ENCODE results near the gene RERE. TPM values are rescaled to one million over a fixed set of nuclear protein-coding genes. Genes with fewer than 3 reads are reported as not detected.

RERE gene
- polyA plus RNA-seq, 3 donors = 118 to 137 (median 129) TPM

GRCh38 chr1:8497210-8497819, 320.1 kb downstream of the RERE start:
- no peak for DNase-seq (ENCODE audit: low read depth in 3 of 3, low spot score in 2 of 3)

DNA sequence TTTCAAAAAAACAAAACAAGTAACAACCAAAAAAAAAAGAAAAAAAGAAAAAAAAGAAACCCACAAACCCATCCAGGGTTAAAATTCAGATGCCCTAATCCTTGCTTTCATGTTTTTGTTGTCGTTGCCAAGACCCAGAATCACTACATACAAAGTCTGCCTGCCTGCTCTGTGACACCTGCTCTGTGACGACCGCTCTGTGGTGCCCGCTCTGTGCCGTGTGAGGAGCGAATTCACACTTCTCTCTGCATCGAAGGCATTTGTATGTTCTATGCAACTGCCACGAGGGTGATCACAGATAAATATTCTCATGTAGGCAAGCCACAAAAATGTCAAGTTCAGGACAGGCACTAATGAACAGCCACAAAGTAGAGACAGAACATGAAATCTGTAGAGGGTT, 321.0 kb downstream of the RERE start:
- no peak for DNase-seq (ENCODE audit: low read depth in 3 of 3, low spot score in 2 of 3)

GRCh38 chr1:8495928-8496401, 321.5 kb downstream of the RERE start:
- DNase-seq (ENCODE audit: low read depth in 3 of 3, low spot score in 2 of 3) = no peak

DNA sequence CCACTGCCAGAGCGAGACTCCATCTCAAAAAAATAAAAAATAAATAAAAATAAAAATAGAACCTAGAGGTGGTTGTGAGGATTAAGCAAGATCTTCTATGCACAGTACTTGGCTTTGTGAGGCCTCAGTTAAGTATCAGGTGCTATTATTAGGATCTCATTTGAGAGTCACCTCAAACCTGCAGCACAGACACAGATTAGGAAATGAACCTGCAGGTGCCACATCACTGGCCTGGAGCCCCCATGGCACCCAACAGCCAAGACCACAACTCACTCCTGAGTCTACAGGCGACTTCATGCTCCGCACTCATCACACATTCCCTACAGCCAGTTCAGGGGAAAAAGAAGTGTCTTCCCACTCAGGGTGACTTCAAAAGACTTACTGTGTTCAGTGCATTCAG, 322.8 kb downstream of the RERE start:
- no peak for DNase-seq (ENCODE audit: low read depth in 3 of 3, low spot score in 2 of 3)

- DNase-seq (ENCODE audit: low read depth in 3 of 3, low spot score in 2 of 3) = no peak
Measured at GRCh38 chr1:8493916-8494540, 323.4 kb downstream of the RERE start.

- no peak for DNase-seq (ENCODE audit: low read depth in 3 of 3, low spot score in 2 of 3)
Measured at GRCh38 chr1:8487249-8487648, 330.2 kb downstream of the RERE start.

DNA sequence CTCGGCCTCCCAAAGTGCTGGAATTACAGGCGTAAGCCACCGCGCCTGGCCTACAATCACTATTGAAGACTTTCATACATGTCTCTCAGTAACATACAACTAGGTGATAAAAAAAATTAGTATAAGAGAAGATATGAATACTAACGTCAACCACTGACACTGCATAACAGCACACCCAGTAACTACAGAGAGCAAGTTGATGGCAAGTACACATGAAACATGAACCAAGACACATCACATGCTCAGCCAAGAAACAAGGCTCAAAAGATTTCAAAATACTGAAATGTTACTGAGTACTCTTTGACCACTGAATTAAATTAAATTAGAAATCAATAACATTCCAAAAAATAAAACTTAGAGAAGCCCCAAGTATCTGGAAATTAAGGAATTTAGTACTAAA, 331.4 kb downstream of the RERE start:
- no peak for DNase-seq (ENCODE audit: low read depth in 3 of 3, low spot score in 2 of 3)

GRCh38 chr1:8483586-8483985, 333.9 kb downstream of the RERE start:
- no peak for DNase-seq (ENCODE audit: low read depth in 3 of 3, low spot score in 2 of 3)

DNA sequence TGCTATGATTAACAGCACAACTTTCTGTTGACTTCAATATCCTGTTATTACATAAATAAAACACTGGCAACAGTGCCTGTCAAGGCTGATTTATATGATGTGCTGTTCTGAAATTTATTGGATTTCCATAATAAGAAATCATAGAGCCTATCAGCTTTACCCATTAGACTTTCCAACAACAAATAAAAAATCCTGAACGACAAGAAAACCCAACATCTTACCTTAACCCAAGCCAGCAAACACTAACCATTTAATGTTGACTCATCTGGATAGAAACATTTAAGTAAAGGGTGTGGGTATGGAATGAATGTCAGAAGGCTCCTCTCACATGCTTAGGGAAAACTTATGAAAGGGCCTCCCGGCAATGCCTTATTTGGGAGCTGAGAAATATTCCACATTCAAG, 334.5 kb downstream of the RERE start:
- DNase-seq (ENCODE audit: low read depth in 3 of 3, low spot score in 2 of 3) = no peak

DNA sequence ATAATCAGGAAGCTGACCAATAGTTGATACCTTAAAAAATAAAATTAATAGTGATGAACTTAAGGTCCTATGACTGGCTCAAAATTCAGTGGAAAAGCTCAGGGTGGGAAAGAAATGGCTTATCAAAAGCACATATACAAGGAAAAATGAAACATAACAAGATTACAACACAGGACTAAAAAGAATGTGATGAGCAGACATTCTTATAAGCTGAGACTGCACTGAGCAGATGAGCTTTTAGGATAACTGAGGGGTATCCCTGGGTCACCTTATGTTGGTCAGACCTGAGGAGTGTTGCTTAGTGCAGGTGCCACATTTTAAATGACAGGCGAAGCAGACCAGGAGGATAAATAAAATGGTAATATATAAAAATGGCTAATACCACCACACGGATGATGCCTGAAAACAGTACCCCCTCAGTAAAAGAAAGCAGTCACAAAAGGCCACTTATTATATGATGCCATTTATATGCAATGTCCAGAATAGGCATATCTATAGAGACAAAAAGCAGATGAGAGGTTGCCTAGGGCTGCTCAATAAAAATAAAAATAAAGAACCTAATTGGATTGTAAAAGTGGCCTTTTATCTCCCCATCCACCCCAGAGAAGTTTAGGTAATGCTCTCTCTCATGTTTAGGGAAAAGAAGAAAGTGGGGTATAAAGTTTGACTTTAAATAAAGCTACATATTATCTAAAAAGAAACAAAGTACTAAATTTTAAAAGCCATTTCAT, 335.6 kb downstream of the RERE start:
- DNase-seq (ENCODE audit: low read depth in 3 of 3, low spot score in 2 of 3) = no peak

DNA sequence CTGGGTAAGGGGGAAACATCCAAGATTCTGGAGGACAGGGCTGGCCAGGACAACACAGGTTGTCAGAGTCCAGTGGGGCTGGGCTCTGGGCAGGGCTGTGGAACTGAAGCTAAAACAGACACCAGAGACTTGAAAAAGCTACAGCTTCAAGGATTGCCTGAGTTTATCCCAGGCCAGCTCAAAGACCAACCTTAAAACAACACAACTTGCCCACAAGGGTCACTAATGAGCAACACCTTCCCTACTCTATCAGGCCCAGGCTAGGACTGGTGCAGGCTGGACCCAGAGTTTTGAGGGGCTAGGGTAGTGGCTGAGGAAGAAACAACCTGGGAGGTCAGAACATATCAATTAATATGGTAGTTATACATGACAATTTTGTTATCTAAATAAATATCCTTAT, 338.9 kb downstream of the RERE start:
- DNase-seq (ENCODE audit: low read depth in 3 of 3, low spot score in 2 of 3) = no peak

DNA sequence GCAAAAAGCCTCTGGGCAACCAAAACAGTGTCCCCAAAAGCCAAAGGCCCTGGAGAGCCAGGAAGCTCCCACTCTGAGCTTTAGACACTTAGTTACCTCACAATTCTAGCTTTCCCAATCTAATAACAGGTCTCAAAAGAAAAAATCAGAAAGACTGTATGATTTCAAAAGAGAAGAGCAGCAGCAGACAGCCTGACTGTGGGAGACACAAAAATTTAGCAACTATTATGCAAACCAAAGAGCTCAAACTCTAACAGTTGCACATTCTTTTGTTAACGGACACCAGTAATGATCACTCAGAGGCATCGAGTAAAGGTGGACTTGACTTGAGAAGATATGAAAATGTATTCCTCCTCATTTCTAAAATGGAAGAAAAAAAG, 339.5 kb downstream of the RERE start:
- DNase-seq (ENCODE audit: low read depth in 3 of 3, low spot score in 2 of 3) = no peak

DNA sequence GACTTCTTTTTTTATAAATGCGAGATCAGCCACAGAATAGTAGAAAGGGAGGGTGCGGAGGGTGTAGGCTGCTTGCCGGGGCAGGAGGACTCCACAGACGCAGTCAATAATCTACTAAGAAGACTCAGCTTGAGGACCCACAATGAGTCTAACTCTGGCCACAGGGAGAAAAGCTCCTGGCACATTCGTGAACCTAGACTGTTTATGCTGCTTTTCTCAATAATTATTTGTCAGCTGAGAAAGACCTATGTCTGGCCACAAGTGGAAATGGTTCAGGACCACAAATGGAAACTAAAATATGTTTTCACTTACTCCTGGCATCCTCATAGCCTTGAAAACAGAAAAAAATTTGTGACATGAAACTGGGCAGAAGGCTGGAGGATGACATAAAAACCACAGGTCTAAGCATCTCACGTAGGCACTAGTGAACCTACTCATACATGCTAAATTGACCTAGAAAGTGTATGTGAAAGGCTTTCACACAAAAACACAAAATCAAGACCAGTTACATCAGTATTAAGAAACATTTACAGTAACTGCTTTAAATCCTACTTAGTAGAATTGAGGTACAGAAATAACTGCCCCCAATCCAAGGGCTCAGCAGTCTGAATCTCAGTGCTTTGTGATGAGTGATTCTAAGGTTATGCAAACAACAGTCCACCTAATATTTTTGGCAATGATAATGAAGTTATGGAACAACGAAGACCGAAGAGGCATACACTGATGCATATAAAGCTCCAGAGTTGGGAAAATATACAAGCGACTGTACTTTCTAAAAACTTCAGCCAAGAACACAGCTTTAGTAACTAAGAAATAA, 340.1 kb downstream of the RERE start:
- no peak for DNase-seq (ENCODE audit: low read depth in 3 of 3, low spot score in 2 of 3)

DNA sequence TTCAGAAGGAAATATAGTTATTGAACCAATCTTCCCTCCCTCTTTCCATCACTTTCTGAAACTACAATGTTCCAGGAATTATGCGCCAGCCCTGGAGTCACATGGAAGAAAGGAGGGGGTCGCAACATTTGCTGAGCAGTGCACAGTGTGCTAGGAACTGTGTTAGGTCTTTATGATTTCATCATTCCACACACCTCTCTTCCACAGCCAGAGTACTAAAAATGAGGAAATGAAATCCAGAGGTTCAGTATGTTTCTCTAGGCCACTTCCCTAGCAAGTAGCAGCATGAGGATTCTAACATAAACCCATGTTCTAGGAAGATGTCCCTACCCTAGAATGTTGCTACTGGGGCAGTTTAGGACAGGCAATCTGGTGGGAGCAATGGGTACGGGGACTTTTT, 341.4 kb downstream of the RERE start:
- no peak for DNase-seq (ENCODE audit: low read depth in 3 of 3, low spot score in 2 of 3)

- DNase-seq (ENCODE audit: low read depth in 3 of 3, low spot score in 2 of 3) = no peak
Measured at GRCh38 chr1:8474369-8474768, 343.1 kb downstream of the RERE start.

GRCh38 chr1:8473891-8474300, 343.5 kb downstream of the RERE start:
- no peak for DNase-seq (ENCODE audit: low read depth in 3 of 3, low spot score in 2 of 3)

- DNase-seq (ENCODE audit: low read depth in 3 of 3, low spot score in 2 of 3) = no peak
Measured at GRCh38 chr1:8473121-8473875, 344.1 kb downstream of the RERE start.

- no peak for DNase-seq (ENCODE audit: low read depth in 3 of 3, low spot score in 2 of 3)
Measured at GRCh38 chr1:8472668-8473067, 344.8 kb downstream of the RERE start.

DNA sequence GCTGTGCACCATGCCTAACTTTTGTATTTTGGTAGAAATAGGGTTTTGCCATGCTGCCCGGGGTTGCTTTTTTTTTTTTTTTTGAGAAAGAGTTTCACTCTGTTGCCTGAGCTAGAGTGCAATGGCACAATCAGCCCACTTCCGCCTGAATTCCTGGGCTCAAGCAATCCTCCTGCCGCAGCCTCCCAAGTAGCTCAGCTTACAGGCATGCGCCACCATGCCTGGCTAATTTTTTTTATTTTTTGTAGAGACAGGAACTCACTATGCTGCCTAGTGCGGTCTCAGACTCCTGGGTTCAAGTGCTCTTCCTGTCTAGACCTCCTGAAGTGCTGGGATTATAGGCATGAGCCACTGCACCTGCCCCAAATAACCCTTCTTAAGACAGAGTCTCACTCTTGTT, 346.0 kb downstream of the RERE start:
- no peak for DNase-seq (ENCODE audit: low read depth in 3 of 3, low spot score in 2 of 3)

DNA sequence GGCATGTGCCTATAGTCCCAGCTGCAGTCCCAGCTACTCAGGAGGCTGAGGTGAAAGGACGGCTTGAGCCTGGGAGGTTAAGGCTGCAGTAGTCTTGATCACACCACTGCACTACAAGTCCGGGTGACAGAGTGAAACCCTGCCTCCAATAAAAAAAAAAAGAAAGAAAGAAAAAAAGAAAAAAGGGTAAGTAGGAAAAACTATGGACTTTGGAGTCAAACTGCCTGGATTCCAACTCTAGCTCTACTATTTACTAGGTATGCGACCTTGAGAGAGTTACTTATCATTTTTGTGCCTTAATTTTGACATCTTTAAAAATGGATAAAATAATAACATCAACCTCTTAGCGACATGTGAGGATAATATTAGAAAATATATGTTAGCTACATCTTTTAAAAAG, 348.7 kb downstream of the RERE start:
- DNase-seq (ENCODE audit: low read depth in 3 of 3, low spot score in 2 of 3) = no peak

DNA sequence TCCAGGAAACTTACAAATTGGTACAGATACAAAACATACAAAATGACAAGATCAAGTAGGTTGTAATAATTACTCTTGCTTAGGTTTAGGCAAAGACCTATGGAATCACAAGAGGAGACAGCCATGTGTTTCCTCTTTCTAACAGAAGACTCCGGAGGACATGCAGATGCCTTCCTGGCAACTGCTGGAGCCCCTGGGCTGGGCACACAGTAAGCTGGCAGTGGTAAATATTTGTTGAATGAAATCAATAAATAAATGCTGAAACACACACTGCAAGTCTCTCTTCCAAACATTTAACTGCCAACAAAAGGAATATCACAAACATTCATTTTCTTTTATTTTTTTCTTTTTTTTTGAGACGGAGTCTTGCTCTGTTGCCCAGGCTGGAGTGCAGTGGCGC, 350.1 kb downstream of the RERE start:
- no peak for DNase-seq (ENCODE audit: low read depth in 3 of 3, low spot score in 2 of 3)

Measured in right renal cortex interstitium (tissue), 3 donors.